CD4-positive, alpha-beta memory T cell (primary cell): ENCODE measurements around the gene RPL7A. TPM values are rescaled to one million over a fixed set of nuclear protein-coding genes. Genes with fewer than 3 reads are reported as not detected.

Experiments
- CTCF ChIA-PET: fragments of 350-600 bp; sonication (Branson Sonifier 250); formaldehyde crosslinking; loops from one replicate; lab custom pipeline; 2021; ENCODE audit warnings: inconsistent platforms; ENCODE audit not compliant: partially characterized antibody; lab: Charles Lee
- POLR2A ChIA-PET: fragments of 350-600 bp; sonication (Branson Sonifier 250); formaldehyde crosslinking; loops from one replicate; lab custom pipeline; 2021; ENCODE audit not compliant: partially characterized antibody; lab: Charles Lee
- DNase-seq, 5 donors: peaks; one replicate each; pipeline versions ENCODE4 v3.0.0 to v3.0.0-alpha.2; 2020 to 2022; ENCODE audit warnings: mixed read lengths in 1 of 5
- H3K27ac ChIP-seq: one replicate; pipeline ENCODE4 v1.7.0; 2013; ENCODE audit warnings: low read depth, low read length
- H3K27me3 ChIP-seq: 2 replicates; pipeline ENCODE4 v1.7.0; 2013; ENCODE audit warnings: mild to moderate bottlenecking, low read length, moderate library complexity; ENCODE audit not compliant: insufficient read depth
- H3K36me3 ChIP-seq: 2 replicates; pipeline ENCODE4 v1.7.0; 2013; ENCODE audit warnings: mild to moderate bottlenecking, low read length, moderate library complexity; ENCODE audit not compliant: insufficient read depth
- H3K4me1 ChIP-seq: 2 replicates; pipeline ENCODE4 v1.7.0; 2013; ENCODE audit warnings: mild to moderate bottlenecking, low read length, moderate library complexity; ENCODE audit not compliant: insufficient read depth
- H3K4me3 ChIP-seq, 2 donors: one replicate each; pipeline ENCODE4 v1.7.0; 2013; ENCODE audit warnings: low read length in 2 of 2, mild to moderate bottlenecking in 1 of 2
- H3K9me3 ChIP-seq, 2 donors: one replicate each; pipeline ENCODE4 v1.7.0; 2013; ENCODE audit warnings: low read length in 2 of 2, control low read depth in 1 of 2; ENCODE audit not compliant: control insufficient read depth in 1 of 2
- H3K27ac Mint-ChIP-seq, 7 donors: one replicate each; pipeline ENCODE4 v1.8.0; 2020 to 2021; ENCODE audit warnings: mixed read lengths in 7 of 7, mild to moderate bottlenecking in 6 of 7, inconsistent platforms in 3 of 7, moderate library complexity in 3 of 7
- H3K27me3 Mint-ChIP-seq, 2 donors: one replicate each; pipeline ENCODE4 v1.8.0; 2020 to 2021; ENCODE audit warnings: mixed read lengths in 2 of 2
- H3K36me3 Mint-ChIP-seq, 2 donors: one replicate each; pipeline ENCODE4 v1.8.0; 2020 to 2021; ENCODE audit warnings: mixed read lengths in 2 of 2, inconsistent platforms in 1 of 2, mild to moderate bottlenecking in 1 of 2
- H3K4me1 Mint-ChIP-seq, 4 donors: one replicate each; pipeline ENCODE4 v1.8.0; 2020 to 2021; ENCODE audit warnings: mixed read lengths in 4 of 4, mild to moderate bottlenecking in 1 of 4
- H3K4me3 Mint-ChIP-seq, 8 donors: one replicate each; pipeline ENCODE4 v1.8.0; 2020 to 2021; ENCODE audit warnings: mixed read lengths in 8 of 8, mild to moderate bottlenecking in 7 of 8, moderate library complexity in 6 of 8, inconsistent platforms in 3 of 8
- H3K9me3 Mint-ChIP-seq, 8 donors: one replicate each; pipeline ENCODE4 v1.8.0; 2020 to 2021; ENCODE audit warnings: mixed read lengths in 8 of 8, mild to moderate bottlenecking in 5 of 8, inconsistent platforms in 3 of 8, moderate library complexity in 1 of 8
- intact Hi-C: fragments of 100-400 bp; cut with micrococcal nuclease; formaldehyde crosslinking; loops from one replicate; pipeline ENCODE4 v1.15.1; 2023
- polyA plus RNA-seq, 2 donors: library from polyadenylated mRNA; unstranded; fragments of 300-500 nt; fragmentation: Illumina TruSeq; gene quantifications; one replicate each; pipeline ENCODE4 v1.2.3, GENCODE V29; 2021
- total RNA-seq, 2 experiments: library from RNA; stranded (reverse); gene quantifications; one replicate each; pipeline ENCODE4 v1.2.3, GENCODE V29; 2021

The RPL7A gene
- total and polyA plus RNA-seq, 4 experiments from 2014 or later = 794 to 2,268 (median 1,624) TPM

DNA sequence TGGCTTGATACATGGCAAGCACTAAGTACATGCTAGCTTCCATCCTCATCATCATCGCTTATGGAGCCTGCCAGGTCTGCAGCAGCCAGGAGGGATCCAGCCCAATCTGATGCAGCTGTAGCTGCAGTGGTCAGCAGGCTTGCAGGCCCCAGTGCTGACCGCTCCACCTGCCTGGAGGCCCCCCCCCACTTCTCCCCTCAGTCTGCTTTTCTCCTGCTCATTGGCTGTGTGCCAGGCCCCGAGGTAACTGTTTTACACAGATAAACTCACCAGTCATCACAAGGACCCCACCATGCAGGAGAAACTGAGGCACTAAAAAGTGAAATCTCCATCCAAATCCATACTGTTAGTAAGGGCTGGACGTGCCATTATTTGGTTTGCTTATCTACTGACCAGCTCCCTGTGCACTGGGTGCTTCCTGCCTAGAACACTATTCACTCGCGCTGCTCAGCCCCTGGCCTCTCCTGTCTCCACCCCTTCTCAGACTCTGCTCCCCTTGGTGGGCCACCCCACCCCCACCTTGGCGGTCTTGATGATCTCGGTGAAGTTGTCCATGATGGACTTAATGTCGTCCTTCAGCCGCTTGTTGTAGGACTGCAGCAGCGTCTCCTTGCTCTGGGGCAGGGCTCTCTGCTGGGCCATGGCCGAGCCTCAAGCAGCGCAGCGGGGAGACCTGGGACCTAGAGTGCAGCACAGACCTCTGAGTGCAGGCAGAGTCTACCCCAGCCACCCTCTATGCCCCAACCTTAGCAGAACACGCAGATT is 1.8 kb upstream of the RPL7A start:
- Histone ChIP-seq H3K9me3 (no peaks in the 10 kb centered on the region), H3K4me3 (peak overlapping the region in 1 of 2 donors; percentile 23), H3K36me3 (peaks cover 60% of the 10 kb centered on the region), H3K27ac (peak overlapping the region; percentile 88), H3K4me1 (peaks cover 33% of the 10 kb centered on the region), H3K27me3 (no peaks in the 10 kb centered on the region)
- DNase-seq = peak in 1 of 5 donors; percentile 18
- H3K27me3 Mint-ChIP-seq = no peaks in the 10 kb centered on the region
- H3K4me3 Mint-ChIP-seq = peak overlapping the region; percentile 83 to 97 (median 88)
- no peaks in the 10 kb centered on the region for H3K9me3 Mint-ChIP-seq
- H3K36me3 Mint-ChIP-seq = peaks cover 29 to 51% of the 10 kb centered on the region in 2 donors
- ChIA-PET CTCF (interaction anchor here (1.0 to 1.6 kb wide), 2 partner anchors 11 to 25 kb away, joined by 3 to 5 read pairs; partner anchors contain the start of genes SURF1 and SURF2), POLR2A (interaction anchor here (1.3 to 18.1 kb wide), 2 partner anchors 11 to 25 kb away, joined by 3 to 437 read pairs; partner anchors contain the start of genes STKLD1, SURF1, SURF2 and SURF4)
- intact Hi-C loops = no loop called here
- peak overlapping the region in 6 of 7 donors; percentile 85 to 92 (median 90) for H3K27ac Mint-ChIP-seq
- peaks cover 21 to 44% (median 33%) of the 10 kb centered on the region in 4 donors for H3K4me1 Mint-ChIP-seq

- Mint-ChIP-seq H3K36me3 (peaks cover 34 to 63% of the 10 kb centered on the region in 2 donors), H3K27me3 (no peaks in the 10 kb centered on the region), H3K9me3 (no peaks in the 10 kb centered on the region), H3K4me1 (peaks cover 21 to 44% (median 33%) of the 10 kb centered on the region in 4 donors), H3K4me3 (peak overlapping the region; percentile 93 to 100 (median 98)), H3K27ac (peak overlapping the region in 6 of 7 donors; percentile 93 to 99 (median 96))
- intact Hi-C loops = no loop called here
- ChIA-PET CTCF (interaction anchor here (1.0 to 1.7 kb wide), 4 partner anchors 9 to 23 kb away, joined by 4 to 9 read pairs (median 5); partner anchors contain the start of genes SURF1 and SURF2), POLR2A (interaction anchor here (0.7 to 18.1 kb wide), 10 partner anchors 8 to 678 kb away, joined by 3 to 437 read pairs (median 6); partner anchors contain the start of genes AK8, CACFD1, DDX31 and GTF3C4)
- Histone ChIP-seq H3K4me1 (peaks cover 33% of the 10 kb centered on the region), H3K27ac (peak overlapping the region; percentile 88), H3K4me3 (peak overlapping the region; percentile 80 to 99), H3K9me3 (no peaks in the 10 kb centered on the region), H3K36me3 (peaks cover 67% of the 10 kb centered on the region), H3K27me3 (no peaks in the 10 kb centered on the region)
- peak in 3 of 5 donors; percentile 37 to 74 (median 47) for DNase-seq
Measured at GRCh38 chr9:133347515-133347984, 468 bp upstream of the RPL7A start.

DNA sequence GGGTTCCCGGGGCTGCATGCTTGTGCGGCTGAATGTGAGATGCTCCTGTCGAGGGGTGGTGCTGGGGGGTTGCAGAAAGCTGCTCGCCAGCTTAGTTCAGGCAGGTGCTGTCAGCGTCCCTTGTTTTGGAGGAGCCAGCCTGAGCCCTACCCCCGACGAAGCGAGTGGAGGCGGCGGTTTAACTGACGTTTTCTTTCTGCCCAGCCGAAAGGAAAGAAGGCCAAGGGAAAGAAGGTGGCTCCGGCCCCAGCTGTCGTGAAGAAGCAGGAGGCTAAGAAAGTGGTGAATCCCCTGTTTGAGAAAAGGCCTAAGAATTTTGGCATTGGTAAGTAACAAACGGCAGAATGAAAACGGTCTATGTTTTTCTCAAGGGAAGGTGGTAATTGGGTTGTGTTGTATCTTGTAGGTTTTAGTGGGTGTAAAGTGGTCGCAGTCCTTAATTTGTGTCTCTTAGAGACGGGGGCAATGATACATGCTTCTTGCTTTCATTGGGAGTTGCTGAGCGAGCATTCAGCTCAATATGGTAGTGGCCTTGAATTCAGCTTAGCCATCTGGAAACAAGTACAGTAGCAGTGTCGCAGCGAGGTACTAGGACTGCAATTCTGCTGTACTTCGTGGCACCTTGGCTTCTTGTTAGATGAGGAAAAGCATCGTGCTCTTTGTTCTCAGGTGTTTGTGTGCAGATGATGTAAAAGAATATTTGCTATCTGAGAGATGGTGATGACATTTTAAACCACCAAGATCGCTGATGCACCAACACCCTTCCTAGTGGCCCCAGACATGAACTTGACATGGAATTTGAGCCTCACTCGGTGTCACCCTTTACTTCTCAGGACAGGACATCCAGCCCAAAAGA is 928 bp downstream of the RPL7A start:
- Histone ChIP-seq H3K27ac (peak overlapping the region; percentile 88), H3K4me1 (peaks cover 33% of the 10 kb centered on the region), H3K4me3 (peak overlapping the region; percentile 80 to 99), H3K36me3 (peaks cover 64% of the 10 kb centered on the region), H3K9me3 (no peaks in the 10 kb centered on the region), H3K27me3 (no peaks in the 10 kb centered on the region)
- Mint-ChIP-seq H3K9me3 (no peaks in the 10 kb centered on the region), H3K4me3 (peak overlapping the region; percentile 97 to 100 (median 98)), H3K36me3 (peaks cover 37 to 68% of the 10 kb centered on the region in 2 donors), H3K27ac (peak overlapping the region; percentile 93 to 99 (median 96)), H3K27me3 (no peaks in the 10 kb centered on the region), H3K4me1 (peaks cover 21 to 50% (median 33%) of the 10 kb centered on the region in 4 donors)
- ChIA-PET POLR2A (interaction anchor here (0.7 to 18.1 kb wide), 9 partner anchors 7 to 318 kb away, joined by 3 to 437 read pairs (median 7); partner anchors contain the start of genes CACFD1, GTF3C5, STKLD1 and SURF1), CTCF (interaction anchor here (1.1 to 1.7 kb wide), 3 partner anchors 19 to 26 kb away, joined by 4 to 9 read pairs (median 4); no protein-coding TSS in a partner anchor)
- intact Hi-C loops = loop anchor here (1.0 to 2.0 kb wide), 5 partner anchors 7 to 110 kb away; partner anchors contain the start of genes CACFD1, STKLD1, SURF1 and SURF2
- peak in 1 of 5 donors; percentile 40 for DNase-seq

- peaks cover 52% of the 10 kb centered on the region for H3K36me3 ChIP-seq
- Mint-ChIP-seq H3K27me3 (no peaks in the 10 kb centered on the region), H3K9me3 (no peaks in the 10 kb centered on the region), H3K36me3 (peaks cover 33 to 66% of the 10 kb centered on the region in 2 donors), H3K4me1 (peaks cover 23 to 57% (median 37%) of the 10 kb centered on the region in 4 donors), H3K27ac (peak overlapping the region in 6 of 7 donors; percentile 22 to 96 (median 93)), H3K4me3 (peak overlapping the region in 6 of 8 donors; percentile 17 to 100 (median 29))
- ChIA-PET CTCF (interaction anchor here (2.3 to 2.7 kb wide), 2 partner anchors 16 to 21 kb away, joined by 7 to 15 read pairs; no protein-coding TSS in a partner anchor), POLR2A (interaction anchor here (1.1 to 18.1 kb wide), 2 partner anchors 21 to 148 kb away, joined by 3 to 437 read pairs; partner anchors contain the start of genes STKLD1 and SURF4)
- peaks cover 37% of the 10 kb centered on the region for H3K4me1 ChIP-seq
- no peaks in the 10 kb centered on the region for H3K9me3 ChIP-seq
- DNase-seq = peak in 1 of 5 donors; percentile 22
- H3K27me3 ChIP-seq = no peaks in the 10 kb centered on the region
- intact Hi-C loops = loop anchor here (2.0 kb wide), 1 partner anchor 109 kb away; the partner anchor contains the start of gene CACFD1
- H3K4me3 ChIP-seq = no peak overlapping the region
- peak overlapping the region; percentile 88 for H3K27ac ChIP-seq
Measured at GRCh38 chr9:133349965-133350616, 2.1 kb downstream of the RPL7A start.

- H3K4me1 ChIP-seq = peaks cover 35% of the 10 kb centered on the region
- POLR2A ChIA-PET = interaction anchor here (18.1 kb wide), 1 partner anchor 19 kb away, joined by 437 read pairs; the partner anchor contains the start of genes STKLD1 and SURF4
- Mint-ChIP-seq H3K9me3 (no peaks in the 10 kb centered on the region), H3K27ac (peak overlapping the region in 4 of 7 donors; percentile 18 to 66 (median 50)), H3K36me3 (peaks cover 33 to 66% of the 10 kb centered on the region in 2 donors), H3K4me1 (peaks cover 20 to 55% (median 34%) of the 10 kb centered on the region in 4 donors), H3K27me3 (no peaks in the 10 kb centered on the region), H3K4me3 (no peak overlapping the region)
- no peak overlapping the region for H3K27ac ChIP-seq
- H3K36me3 ChIP-seq = peaks cover 43% of the 10 kb centered on the region
- CTCF ChIA-PET = interaction anchor here (0.9 to 2.7 kb wide), 5 partner anchors 8 to 51 kb away, joined by 3 to 15 read pairs (median 3); no protein-coding TSS in a partner anchor
- no peak overlapping the region for H3K4me3 ChIP-seq
- H3K27me3 ChIP-seq = no peaks in the 10 kb centered on the region
- DNase-seq = no peak
- no peaks in the 10 kb centered on the region for H3K9me3 ChIP-seq
- intact Hi-C loops = no loop called here
Measured at GRCh38 chr9:133351526-133351907, 3.5 kb downstream of the RPL7A start.
